GM12878 (cell line): Measurements from ENCODE around the gene AGBL1.

Source experiments
- NRF1 ChIP-seq: conservative IDR thresholded peaks from 2 replicates; pipeline ENCODE4 v1.6.1; 2011; ENCODE audit warnings: mild to moderate bottlenecking, low read depth, low read length, improper control_type of control experiment
- POLR2A ChIP-seq: IDR thresholded peaks from 2 replicates; pipeline ENCODE4 v1.6.1; 2011; ENCODE audit warnings: low read depth, mild to moderate bottlenecking, low read length
- TF ChIP-seq, protein P1 (sequence below): IDR thresholded peaks from 2 replicates; pipeline ENCODE4 v1.6.1; 2012; ENCODE audit warnings: low read length, inconsistent platforms
- TF ChIP-seq, protein P2 (sequence below), 3 experiments: IDR thresholded peaks in 2 of 3; conservative IDR thresholded peaks in 1 of 3; 2 replicates each; pipeline ENCODE4 v1.5.1; 2011; ENCODE audit warnings: low read depth in 3 of 3, low read length in 3 of 3, mild to moderate bottlenecking in 3 of 3, control low read depth in 2 of 3, moderate library complexity in 2 of 3, inconsistent platforms in 1 of 3, mixed read lengths in 1 of 3; ENCODE audit not compliant: control insufficient read depth in 2 of 3, insufficient read depth in 1 of 3; ENCODE audit errors: extremely low read depth in 1 of 3
- TF ChIP-seq, protein P3 (sequence below): fragments of 450-650 bp; IDR thresholded peaks from 2 replicates; pipeline ENCODE4 v1.6.1; 2016; ENCODE audit warnings: mild to moderate bottlenecking, moderate library complexity, borderline replicate concordance
- TF ChIP-seq, protein P4 (sequence below): IDR thresholded peaks from 2 replicates; pipeline ENCODE4 v1.6.1; 2012; ENCODE audit warnings: low read depth, low read length, improper control_type of control experiment

DNA sequence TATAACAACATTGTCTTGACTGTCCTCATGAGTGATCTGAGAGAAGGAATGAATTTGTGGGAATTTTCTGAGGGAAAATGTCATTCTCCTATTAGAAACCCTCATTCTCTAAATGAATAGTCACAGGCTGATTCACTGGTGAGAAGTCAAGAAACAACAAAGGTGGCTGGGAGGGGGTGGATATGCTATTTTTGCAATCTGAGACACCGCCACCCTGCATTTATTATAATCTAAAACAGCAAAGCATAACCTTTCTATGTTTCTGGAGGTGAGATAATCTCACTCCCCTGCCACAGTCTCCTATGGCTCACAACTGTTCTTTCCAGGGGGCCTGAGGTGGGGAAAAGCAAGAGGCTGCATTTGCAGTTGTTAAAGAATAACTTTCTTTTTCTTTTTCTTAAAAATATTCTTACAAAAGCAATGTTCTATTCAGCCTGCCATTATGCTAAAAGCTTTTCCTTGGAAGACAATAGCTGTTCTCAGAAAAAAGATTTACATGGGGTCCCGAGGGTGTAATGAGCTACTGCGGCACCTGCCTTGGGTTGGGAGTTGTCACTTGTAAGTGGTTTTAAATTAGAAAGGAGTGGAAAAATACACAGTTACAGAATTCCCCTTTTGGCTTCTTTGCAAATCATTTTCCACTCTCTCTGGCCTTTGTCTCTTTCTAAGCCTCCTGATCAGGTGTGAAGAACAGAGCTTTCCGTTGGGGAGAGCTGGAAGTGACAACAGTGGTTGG, 220.9 kb downstream of the AGBL1 start:
- TF ChIP-seq NRF1, result no peak
- TF ChIP-seq, protein P1, sequence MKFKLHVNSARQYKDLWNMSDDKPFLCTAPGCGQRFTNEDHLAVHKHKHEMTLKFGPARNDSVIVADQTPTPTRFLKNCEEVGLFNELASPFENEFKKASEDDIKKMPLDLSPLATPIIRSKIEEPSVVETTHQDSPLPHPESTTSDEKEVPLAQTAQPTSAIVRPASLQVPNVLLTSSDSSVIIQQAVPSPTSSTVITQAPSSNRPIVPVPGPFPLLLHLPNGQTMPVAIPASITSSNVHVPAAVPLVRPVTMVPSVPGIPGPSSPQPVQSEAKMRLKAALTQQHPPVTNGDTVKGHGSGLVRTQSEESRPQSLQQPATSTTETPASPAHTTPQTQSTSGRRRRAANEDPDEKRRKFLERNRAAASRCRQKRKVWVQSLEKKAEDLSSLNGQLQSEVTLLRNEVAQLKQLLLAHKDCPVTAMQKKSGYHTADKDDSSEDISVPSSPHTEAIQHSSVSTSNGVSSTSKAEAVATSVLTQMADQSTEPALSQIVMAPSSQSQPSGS, result no peak
- TF ChIP-seq, protein P2, sequence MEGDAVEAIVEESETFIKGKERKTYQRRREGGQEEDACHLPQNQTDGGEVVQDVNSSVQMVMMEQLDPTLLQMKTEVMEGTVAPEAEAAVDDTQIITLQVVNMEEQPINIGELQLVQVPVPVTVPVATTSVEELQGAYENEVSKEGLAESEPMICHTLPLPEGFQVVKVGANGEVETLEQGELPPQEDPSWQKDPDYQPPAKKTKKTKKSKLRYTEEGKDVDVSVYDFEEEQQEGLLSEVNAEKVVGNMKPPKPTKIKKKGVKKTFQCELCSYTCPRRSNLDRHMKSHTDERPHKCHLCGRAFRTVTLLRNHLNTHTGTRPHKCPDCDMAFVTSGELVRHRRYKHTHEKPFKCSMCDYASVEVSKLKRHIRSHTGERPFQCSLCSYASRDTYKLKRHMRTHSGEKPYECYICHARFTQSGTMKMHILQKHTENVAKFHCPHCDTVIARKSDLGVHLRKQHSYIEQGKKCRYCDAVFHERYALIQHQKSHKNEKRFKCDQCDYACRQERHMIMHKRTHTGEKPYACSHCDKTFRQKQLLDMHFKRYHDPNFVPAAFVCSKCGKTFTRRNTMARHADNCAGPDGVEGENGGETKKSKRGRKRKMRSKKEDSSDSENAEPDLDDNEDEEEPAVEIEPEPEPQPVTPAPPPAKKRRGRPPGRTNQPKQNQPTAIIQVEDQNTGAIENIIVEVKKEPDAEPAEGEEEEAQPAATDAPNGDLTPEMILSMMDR (IDR thresholded peaks at IDR 0.05 in 2 of 3, conservative IDR thresholded peaks at IDR 0.05 in 1 of 3; ENCODE audit: control insufficient read depth in 2 of 3, extremely low read depth in 1 of 3, insufficient read depth in 1 of 3, low read depth in 3 of 3, low read length in 3 of 3), result no peak
- TF ChIP-seq, protein P3, sequence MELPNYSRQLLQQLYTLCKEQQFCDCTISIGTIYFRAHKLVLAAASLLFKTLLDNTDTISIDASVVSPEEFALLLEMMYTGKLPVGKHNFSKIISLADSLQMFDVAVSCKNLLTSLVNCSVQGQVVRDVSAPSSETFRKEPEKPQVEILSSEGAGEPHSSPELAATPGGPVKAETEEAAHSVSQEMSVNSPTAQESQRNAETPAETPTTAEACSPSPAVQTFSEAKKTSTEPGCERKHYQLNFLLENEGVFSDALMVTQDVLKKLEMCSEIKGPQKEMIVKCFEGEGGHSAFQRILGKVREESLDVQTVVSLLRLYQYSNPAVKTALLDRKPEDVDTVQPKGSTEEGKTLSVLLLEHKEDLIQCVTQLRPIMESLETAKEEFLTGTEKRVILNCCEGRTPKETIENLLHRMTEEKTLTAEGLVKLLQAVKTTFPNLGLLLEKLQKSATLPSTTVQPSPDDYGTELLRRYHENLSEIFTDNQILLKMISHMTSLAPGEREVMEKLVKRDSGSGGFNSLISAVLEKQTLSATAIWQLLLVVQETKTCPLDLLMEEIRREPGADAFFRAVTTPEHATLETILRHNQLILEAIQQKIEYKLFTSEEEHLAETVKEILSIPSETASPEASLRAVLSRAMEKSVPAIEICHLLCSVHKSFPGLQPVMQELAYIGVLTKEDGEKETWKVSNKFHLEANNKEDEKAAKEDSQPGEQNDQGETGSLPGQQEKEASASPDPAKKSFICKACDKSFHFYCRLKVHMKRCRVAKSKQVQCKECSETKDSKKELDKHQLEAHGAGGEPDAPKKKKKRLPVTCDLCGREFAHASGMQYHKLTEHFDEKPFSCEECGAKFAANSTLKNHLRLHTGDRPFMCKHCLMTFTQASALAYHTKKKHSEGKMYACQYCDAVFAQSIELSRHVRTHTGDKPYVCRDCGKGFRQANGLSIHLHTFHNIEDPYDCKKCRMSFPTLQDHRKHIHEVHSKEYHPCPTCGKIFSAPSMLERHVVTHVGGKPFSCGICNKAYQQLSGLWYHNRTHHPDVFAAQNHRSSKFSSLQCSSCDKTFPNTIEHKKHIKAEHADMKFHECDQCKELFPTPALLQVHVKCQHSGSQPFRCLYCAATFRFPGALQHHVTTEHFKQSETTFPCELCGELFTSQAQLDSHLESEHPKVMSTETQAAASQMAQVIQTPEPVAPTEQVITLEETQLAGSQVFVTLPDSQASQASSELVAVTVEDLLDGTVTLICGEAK, result no peak
- TF ChIP-seq, protein P4, sequence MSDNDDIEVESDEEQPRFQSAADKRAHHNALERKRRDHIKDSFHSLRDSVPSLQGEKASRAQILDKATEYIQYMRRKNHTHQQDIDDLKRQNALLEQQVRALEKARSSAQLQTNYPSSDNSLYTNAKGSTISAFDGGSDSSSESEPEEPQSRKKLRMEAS, result no peak
- no peak for TF ChIP-seq POLR2A
